ENCODE measurements around the gene SLC25A29. TPM values are rescaled to one million over a fixed set of nuclear protein-coding genes. Genes with fewer than 3 reads are reported as not detected.

Gene SLC25A29
- total RNA-seq, 1 donor = 19.9 TPM

- no peaks in the 10 kb centered on the region for H3K79me2 ChIP-seq (ENCODE audit: insufficient read depth, low read length)
- no peak overlapping the region for H3K4me2 ChIP-seq (ENCODE audit: insufficient read depth, low read length)
- H3K36me3 ChIP-seq (ENCODE audit: insufficient read depth, low read length) = peaks cover 29% of the 10 kb centered on the region
- H3K9me3 ChIP-seq (ENCODE audit: low read depth, low read length) = no peaks in the 10 kb centered on the region
- no peak overlapping the region for H3K4me3 ChIP-seq (ENCODE audit: insufficient read depth, low read length)
- no peaks in the 10 kb centered on the region for H3K27me3 ChIP-seq (ENCODE audit: insufficient read depth, low read length)
- no peaks in the 10 kb centered on the region for H4K20me1 ChIP-seq (ENCODE audit: insufficient read depth, low read length)
- DNase-seq (ENCODE audit: insufficient read length, low spot score, missing footprints) = peak; percentile 58
- no peak for TF ChIP-seq CTCF (IDR thresholded peaks at IDR 0.05; ENCODE audit: extremely low read depth, low read depth, low read length)
- H2AFZ ChIP-seq (ENCODE audit: low read length) = no peak overlapping the region
- no peaks in the 10 kb centered on the region for H3K4me1 ChIP-seq (ENCODE audit: insufficient read depth, low read length)
- H3K27ac ChIP-seq (ENCODE audit: low read depth, low read length) = no peak overlapping the region
These were observed 27.1 kb upstream of the SLC25A29 start for GRCh38 chr14:100333311-100333710.

DNA sequence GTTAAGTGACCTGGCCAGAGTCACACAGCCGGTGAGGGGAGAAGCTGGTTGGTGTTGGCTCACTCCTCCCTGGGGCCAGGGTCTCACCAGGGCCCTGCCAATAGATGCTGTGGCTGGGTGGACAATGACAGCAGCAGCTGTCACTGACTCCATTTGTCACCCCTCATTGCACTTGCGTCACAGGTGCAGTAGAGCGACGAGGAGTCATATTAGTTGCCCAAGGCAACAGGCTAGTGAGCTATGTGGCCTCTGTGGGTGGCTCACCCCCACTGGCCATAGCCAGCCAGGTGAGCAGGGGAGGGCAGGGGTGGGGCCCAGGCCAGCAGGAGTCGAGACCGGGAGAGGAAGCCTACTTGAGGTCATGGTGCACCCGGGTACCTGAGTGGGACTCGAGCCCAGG, 26.6 kb upstream of the SLC25A29 start:
- Histone ChIP-seq H3K4me2 (ENCODE audit: insufficient read depth, low read length) (no peak overlapping the region), H3K9me3 (ENCODE audit: low read depth, low read length) (no peaks in the 10 kb centered on the region), H4K20me1 (ENCODE audit: insufficient read depth, low read length) (no peaks in the 10 kb centered on the region), H3K27ac (ENCODE audit: low read depth, low read length) (no peak overlapping the region), H3K79me2 (ENCODE audit: insufficient read depth, low read length) (no peaks in the 10 kb centered on the region), H3K4me3 (ENCODE audit: insufficient read depth, low read length) (no peak overlapping the region), H3K4me1 (ENCODE audit: insufficient read depth, low read length) (no peaks in the 10 kb centered on the region), H3K36me3 (ENCODE audit: insufficient read depth, low read length) (peaks cover 25% of the 10 kb centered on the region), H2AFZ (ENCODE audit: low read length) (no peak overlapping the region), H3K27me3 (ENCODE audit: insufficient read depth, low read length) (no peaks in the 10 kb centered on the region)
- TF ChIP-seq CTCF (IDR thresholded peaks at IDR 0.05; ENCODE audit: extremely low read depth, low read depth, low read length) = no peak
- DNase-seq (ENCODE audit: insufficient read length, low spot score, missing footprints) = no peak

- Histone ChIP-seq H3K27ac (ENCODE audit: low read depth, low read length) (no peak overlapping the region), H3K4me1 (ENCODE audit: insufficient read depth, low read length) (no peaks in the 10 kb centered on the region), H4K20me1 (ENCODE audit: insufficient read depth, low read length) (no peaks in the 10 kb centered on the region), H3K36me3 (ENCODE audit: insufficient read depth, low read length) (peaks cover 20% of the 10 kb centered on the region), H3K4me3 (ENCODE audit: insufficient read depth, low read length) (no peak overlapping the region), H3K27me3 (ENCODE audit: insufficient read depth, low read length) (no peaks in the 10 kb centered on the region), H3K9me3 (ENCODE audit: low read depth, low read length) (no peaks in the 10 kb centered on the region), H2AFZ (ENCODE audit: low read length) (no peak overlapping the region), H3K79me2 (ENCODE audit: insufficient read depth, low read length) (no peaks in the 10 kb centered on the region), H3K4me2 (ENCODE audit: insufficient read depth, low read length) (no peak overlapping the region)
- DNase-seq (ENCODE audit: insufficient read length, low spot score, missing footprints) = peak; percentile 59
- TF ChIP-seq CTCF (IDR thresholded peaks at IDR 0.05; ENCODE audit: extremely low read depth, low read depth, low read length) = no peak
These were observed 25.9 kb upstream of the SLC25A29 start for GRCh38 chr14:100332071-100332639.

GRCh38 chr14:100330388-100330931, 24.2 kb upstream of the SLC25A29 start:
- Histone ChIP-seq H4K20me1 (ENCODE audit: insufficient read depth, low read length) (no peaks in the 10 kb centered on the region), H3K9me3 (ENCODE audit: low read depth, low read length) (no peaks in the 10 kb centered on the region), H3K27ac (ENCODE audit: low read depth, low read length) (no peak overlapping the region), H3K4me1 (ENCODE audit: insufficient read depth, low read length) (no peaks in the 10 kb centered on the region), H3K36me3 (ENCODE audit: insufficient read depth, low read length) (peaks cover 9% of the 10 kb centered on the region), H3K27me3 (ENCODE audit: insufficient read depth, low read length) (no peaks in the 10 kb centered on the region), H3K79me2 (ENCODE audit: insufficient read depth, low read length) (no peaks in the 10 kb centered on the region), H3K4me3 (ENCODE audit: insufficient read depth, low read length) (no peak overlapping the region), H2AFZ (ENCODE audit: low read length) (no peak overlapping the region), H3K4me2 (ENCODE audit: insufficient read depth, low read length) (no peak overlapping the region)
- peak; percentile 23 for DNase-seq (ENCODE audit: insufficient read length, low spot score, missing footprints)
- no peak for TF ChIP-seq CTCF (IDR thresholded peaks at IDR 0.05; ENCODE audit: extremely low read depth, low read depth, low read length)

Data from osteoblast (primary cell).